ENCODE results near the gene PALMD. TPM values are rescaled to one million over a fixed set of nuclear protein-coding genes. Genes with fewer than 3 reads are reported as not detected.

Gene PALMD
- total and polyA plus RNA-seq, 2 of the 8 experiments (the other 6 are each of a cell fraction or from before 2014, with no cell fraction given), result not detected

DNA sequence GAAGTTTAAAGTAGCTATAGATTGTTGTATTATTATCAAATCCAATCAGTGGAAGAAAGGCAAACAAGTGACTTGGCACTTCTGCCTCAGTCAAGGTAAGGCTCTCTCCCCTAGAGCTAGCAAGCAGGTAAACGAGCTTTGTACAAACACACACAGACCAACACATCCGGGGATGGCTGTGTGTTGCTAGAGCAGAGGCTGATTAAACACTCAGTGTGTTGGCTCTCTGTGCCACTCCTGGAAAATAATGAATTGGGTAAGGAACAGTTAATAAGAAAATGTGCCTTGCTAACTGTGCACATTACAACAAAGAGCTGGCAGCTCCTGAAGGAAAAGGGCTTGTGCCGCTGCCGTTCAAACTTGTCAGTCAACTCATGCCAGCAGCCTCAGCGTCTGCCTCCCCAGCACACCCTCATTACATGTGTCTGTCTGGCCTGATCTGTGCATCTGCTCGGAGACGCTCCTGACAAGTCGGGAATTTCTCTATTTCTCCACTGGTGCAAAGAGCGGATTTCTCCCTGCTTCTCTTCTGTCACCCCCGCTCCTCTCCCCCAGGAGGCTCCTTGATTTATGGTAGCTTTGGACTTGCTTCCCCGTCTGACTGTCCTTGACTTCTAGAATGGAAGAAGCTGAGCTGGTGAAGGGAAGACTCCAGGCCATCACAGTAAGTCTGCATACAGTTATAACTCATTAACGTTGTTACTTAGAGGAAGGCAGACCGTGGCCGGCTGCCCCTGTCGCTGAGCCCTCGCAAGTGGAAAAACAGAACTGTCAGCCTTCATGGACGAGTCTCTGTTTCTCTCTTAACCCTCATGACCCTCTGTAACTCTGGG is at the start of gene PALMD (continued):
- TF ChIP-seq TCF12 (IDR thresholded peaks at IDR 0.05; ENCODE audit: low read depth, low read length) (no peak), EP300 (IDR thresholded peaks at IDR 0.05; ENCODE audit: borderline replicate concordance in 1 of 2, low read depth in 2 of 2, low read length in 2 of 2) (no peak)
